ENCODE results near the gene ST14. TPM values are rescaled to one million over a fixed set of nuclear protein-coding genes. Genes with fewer than 3 reads are reported as not detected.

The ST14 gene
- polyA plus RNA-seq, 1 experiment = not detected

GRCh38 chr11:130213143-130213978 is 53.8 kb downstream of the ST14 start:
- CTCF ChIA-PET = interaction anchor here (0.6 to 1.8 kb wide), 25 partner anchors 8 to 703 kb away, joined by 3 to 23 read pairs (median 4); partner anchors contain the start of gene SNX19
- H3K36me3 ChIP-seq (ENCODE audit: control insufficient read depth, insufficient read depth, low read length) = no peaks in the 10 kb centered on the region
- DNase-seq (ENCODE audit: low read depth) = no peak
- peaks cover 38% of the 10 kb centered on the region for H3K27me3 ChIP-seq (ENCODE audit: control insufficient read depth, insufficient read depth, low read length)
- no peak overlapping the region for H3K4me3 ChIP-seq (ENCODE audit: low read depth, low read length)
- POLR2A ChIA-PET = no interaction called here
- peak; percentile 97 for TF ChIP-seq CTCF (IDR thresholded peaks at IDR 0.05; ENCODE audit: insufficient read depth, low read depth, low read length)

GRCh38 chr11:130213979-130214281 is 54.3 kb downstream of the ST14 start:
- ChIA-PET CTCF (no interaction called here), POLR2A (no interaction called here)
- Histone ChIP-seq H3K36me3 (ENCODE audit: control insufficient read depth, insufficient read depth, low read length) (no peaks in the 10 kb centered on the region), H3K4me3 (ENCODE audit: low read depth, low read length) (no peak overlapping the region), H3K27me3 (ENCODE audit: control insufficient read depth, insufficient read depth, low read length) (peaks cover 37% of the 10 kb centered on the region)
- no peak for TF ChIP-seq CTCF (IDR thresholded peaks at IDR 0.05; ENCODE audit: insufficient read depth, low read depth, low read length)
- DNase-seq (ENCODE audit: low read depth) = no peak

- POLR2A ChIA-PET = no interaction called here
- H3K4me3 ChIP-seq (ENCODE audit: low read depth, low read length) = no peak overlapping the region
- DNase-seq (ENCODE audit: low read depth) = no peak
- TF ChIP-seq CTCF (IDR thresholded peaks at IDR 0.05; ENCODE audit: insufficient read depth, low read depth, low read length) = no peak
- H3K36me3 ChIP-seq (ENCODE audit: control insufficient read depth, insufficient read depth, low read length) = no peaks in the 10 kb centered on the region
- CTCF ChIA-PET = interaction anchor here (1.3 to 1.8 kb wide), 2 partner anchors 175 to 216 kb away, joined by 3 to 6 read pairs; no protein-coding TSS in a partner anchor
- peaks cover 34% of the 10 kb centered on the region for H3K27me3 ChIP-seq (ENCODE audit: control insufficient read depth, insufficient read depth, low read length)
These were observed 55.4 kb downstream of the ST14 start for GRCh38 chr11:130214861-130215530.

- POLR2A ChIA-PET = no interaction called here
- no peak overlapping the region for H3K4me3 ChIP-seq (ENCODE audit: low read depth, low read length)
- DNase-seq (ENCODE audit: low read depth) = no peak
- TF ChIP-seq CTCF (IDR thresholded peaks at IDR 0.05; ENCODE audit: insufficient read depth, low read depth, low read length) = no peak
- CTCF ChIA-PET = interaction anchor here (0.8 to 1.8 kb wide), 4 partner anchors 30 to 647 kb away, joined by 3 to 6 read pairs (median 3); no protein-coding TSS in a partner anchor
- H3K36me3 ChIP-seq (ENCODE audit: control insufficient read depth, insufficient read depth, low read length) = no peaks in the 10 kb centered on the region
- peaks cover 31% of the 10 kb centered on the region for H3K27me3 ChIP-seq (ENCODE audit: control insufficient read depth, insufficient read depth, low read length)
These were observed 56.1 kb downstream of the ST14 start for GRCh38 chr11:130215531-130216220.

GRCh38 chr11:130216221-130216550 is 56.6 kb downstream of the ST14 start:
- CTCF ChIA-PET = interaction anchor here (0.8 to 1.8 kb wide), 4 partner anchors 31 to 646 kb away, joined by 3 to 6 read pairs (median 3); no protein-coding TSS in a partner anchor
- DNase-seq (ENCODE audit: low read depth) = no peak

More at GRCh38 chr11:130216221-130216550, 56.6 kb downstream of the ST14 start:
- peaks cover 30% of the 10 kb centered on the region for H3K27me3 ChIP-seq (ENCODE audit: control insufficient read depth, insufficient read depth, low read length)
- H3K36me3 ChIP-seq (ENCODE audit: control insufficient read depth, insufficient read depth, low read length) = no peaks in the 10 kb centered on the region
- POLR2A ChIA-PET = no interaction called here
- H3K4me3 ChIP-seq (ENCODE audit: low read depth, low read length) = no peak overlapping the region
- no peak for TF ChIP-seq CTCF (IDR thresholded peaks at IDR 0.05; ENCODE audit: insufficient read depth, low read depth, low read length)

Measured in BJ (cell line).